ENCODE results near the gene CFAP53.
A peak's percentile ranks its signal among the peaks of the same experiment; 100 is the strongest.

CFAP53 gene

DNA sequence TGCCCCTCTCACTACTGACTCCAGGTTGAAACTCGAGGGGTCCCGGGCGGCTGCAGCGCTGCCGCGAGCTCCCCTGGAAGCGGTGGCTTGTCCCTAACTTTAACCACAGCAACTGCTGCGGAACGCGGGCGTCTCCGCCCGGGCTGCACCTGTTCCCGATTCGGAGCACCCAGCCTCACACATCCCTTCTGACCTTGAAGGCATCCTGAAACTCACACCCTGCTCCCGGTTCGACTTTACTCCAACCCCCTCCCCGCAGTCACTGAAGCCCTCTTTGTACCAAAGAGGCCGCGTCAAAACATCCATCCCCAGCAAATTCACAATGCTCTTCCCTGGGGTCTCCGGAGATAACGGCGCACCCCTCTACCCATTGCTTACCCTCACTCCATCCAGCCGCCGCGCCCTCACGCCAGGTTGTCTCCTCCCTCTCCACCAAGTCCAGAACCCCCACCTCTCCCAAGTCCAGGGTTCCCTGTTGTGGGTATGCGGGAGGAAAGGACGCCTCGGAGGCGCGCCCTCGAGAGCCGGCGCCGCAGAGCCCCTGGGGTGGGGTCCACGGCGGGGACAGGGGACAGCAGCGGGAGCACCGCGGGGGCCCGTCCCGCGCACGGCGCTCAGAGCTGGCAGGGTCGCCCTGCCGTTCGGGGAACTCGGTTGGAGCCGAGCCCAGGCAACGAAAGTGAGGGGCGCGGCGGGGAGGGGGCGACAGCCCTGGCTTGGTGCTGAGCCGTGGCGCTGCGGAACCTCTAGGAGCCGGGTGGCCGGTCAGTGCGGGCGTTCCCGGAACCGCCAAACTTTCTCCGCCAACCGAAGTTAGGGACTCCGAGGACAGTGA is 72.3 kb downstream of the CFAP53 start:
- DNase-seq (ENCODE audit: low read depth): no peak

DNA sequence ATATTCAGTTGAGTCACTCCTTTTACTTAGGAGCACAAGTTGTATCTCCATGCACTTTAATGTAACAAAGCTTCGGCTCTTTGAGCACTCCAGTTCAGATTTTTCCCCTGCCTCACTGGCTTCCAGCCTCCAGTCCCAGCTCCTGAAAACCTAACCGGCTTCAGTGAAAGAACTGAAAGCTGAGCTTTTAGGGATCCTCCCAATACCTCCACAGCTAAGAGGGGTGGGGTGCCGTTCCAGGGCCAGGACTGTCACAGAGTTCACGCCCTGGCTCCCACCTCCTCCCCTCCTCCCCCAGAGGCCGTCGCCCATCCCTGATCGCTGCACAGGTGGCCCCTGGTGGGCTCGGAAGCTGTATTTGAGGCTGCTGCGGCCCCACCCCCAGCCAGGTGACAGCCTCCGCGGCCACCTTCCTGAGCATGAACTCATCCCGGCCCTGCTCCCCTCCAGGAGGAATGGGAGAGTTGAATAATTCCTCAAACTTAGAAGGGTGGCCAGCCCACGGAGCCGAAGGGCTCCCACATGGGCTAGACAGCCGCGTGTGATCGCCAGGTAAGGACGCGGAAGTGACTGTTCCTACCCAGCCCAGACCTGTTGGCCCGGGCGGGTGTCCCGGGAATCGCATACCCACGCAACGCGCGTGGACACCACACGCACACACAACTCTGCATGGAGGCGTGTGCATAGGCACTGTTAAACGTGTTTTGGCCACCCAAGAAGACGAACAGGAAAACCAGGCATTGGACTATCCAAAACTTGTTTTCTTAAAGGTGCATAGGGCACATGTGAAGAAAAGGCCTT is 73.1 kb downstream of the CFAP53 start:
- DNase-seq (ENCODE audit: low read depth): no peak

- peak; percentile 28 for DNase-seq (ENCODE audit: low read depth)
Observed at GRCh38 chr18:50190926-50191325, 75.4 kb downstream of the CFAP53 start.

GRCh38 chr18:50190236-50190635 is 76.1 kb downstream of the CFAP53 start:
- peak; percentile 37 for DNase-seq (ENCODE audit: low read depth)

- no peak for DNase-seq (ENCODE audit: low read depth)
Observed at GRCh38 chr18:50189160-50189559, 77.1 kb downstream of the CFAP53 start.

DNA sequence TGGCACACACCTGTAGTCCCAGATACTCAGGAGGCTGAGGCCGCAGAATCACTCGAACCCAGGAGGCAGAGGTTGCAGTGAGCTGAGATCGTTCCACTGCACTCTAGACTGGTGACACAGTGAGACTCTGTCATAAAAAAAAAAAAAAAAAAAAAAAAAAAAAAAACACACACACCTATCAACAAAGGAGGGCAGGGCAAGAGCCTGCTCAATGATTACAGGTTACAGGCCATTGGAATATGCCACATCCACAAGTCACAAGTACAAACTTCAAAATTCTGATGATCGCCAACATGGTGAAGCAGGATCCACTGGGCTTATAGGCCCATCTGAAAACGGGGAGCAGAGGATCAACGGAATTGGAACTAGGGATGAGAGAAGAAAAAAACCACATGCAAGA is 77.6 kb downstream of the CFAP53 start:
- no peak for DNase-seq (ENCODE audit: low read depth)

- no peak for DNase-seq (ENCODE audit: low read depth)
Observed at GRCh38 chr18:50187659-50188058, 78.6 kb downstream of the CFAP53 start.

- DNase-seq (ENCODE audit: low read depth): no peak
Observed at GRCh38 chr18:50186385-50186784, 79.9 kb downstream of the CFAP53 start.

- peak; percentile 60 for DNase-seq (ENCODE audit: low read depth)
Observed at GRCh38 chr18:50183556-50183955, 82.7 kb downstream of the CFAP53 start.

GRCh38 chr18:50182511-50182910 is 83.8 kb downstream of the CFAP53 start:
- no peak for DNase-seq (ENCODE audit: low read depth)

- no peak for DNase-seq (ENCODE audit: low read depth)
Observed at GRCh38 chr18:50181590-50181989, 84.7 kb downstream of the CFAP53 start.

- DNase-seq (ENCODE audit: low read depth): no peak
Observed at GRCh38 chr18:50179465-50179864, 86.8 kb downstream of the CFAP53 start.

- DNase-seq (ENCODE audit: low read depth): no peak
Observed at GRCh38 chr18:50177294-50177992, 88.9 kb downstream of the CFAP53 start.
